NCI-H82 (cell line): ENCODE measurements around the gene STUM.

Source experiments
- DNase-seq: peaks from one replicate; lab custom pipeline; 2025; lab: John Stamatoyannopoulos, UW

Gene STUM

GRCh38 chr1:226560243-226560642 is 11.7 kb downstream of the STUM start:
- no peak for DNase-seq

GRCh38 chr1:226562989-226563388 is 14.4 kb downstream of the STUM start:
- no peak for DNase-seq

- no peak for DNase-seq
These were observed 15.1 kb downstream of the STUM start for GRCh38 chr1:226563666-226564065.

GRCh38 chr1:226565476-226565875 is 16.9 kb downstream of the STUM start:
- no peak for DNase-seq

- no peak for DNase-seq
These were observed 17.7 kb downstream of the STUM start for GRCh38 chr1:226566234-226566633.

- DNase-seq = no peak
These were observed 18.2 kb downstream of the STUM start for GRCh38 chr1:226566760-226567159.

- DNase-seq = peak; percentile 54
These were observed 19.7 kb downstream of the STUM start for GRCh38 chr1:226568077-226568831.

- no peak for DNase-seq
These were observed 20.6 kb downstream of the STUM start for GRCh38 chr1:226568975-226569741.

GRCh38 chr1:226569879-226570547 is 21.4 kb downstream of the STUM start:
- peak; percentile 88 for DNase-seq

GRCh38 chr1:226571893-226572292 is 23.3 kb downstream of the STUM start:
- DNase-seq = no peak

- no peak for DNase-seq
These were observed 23.8 kb downstream of the STUM start for GRCh38 chr1:226572325-226572726.

GRCh38 chr1:226574044-226574443 is 25.5 kb downstream of the STUM start:
- no peak for DNase-seq

- no peak for DNase-seq
These were observed 26.2 kb downstream of the STUM start for GRCh38 chr1:226574591-226575435.

- no peak for DNase-seq
These were observed 26.8 kb downstream of the STUM start for GRCh38 chr1:226575436-226575720.

- peak; percentile 30 for DNase-seq
These were observed 27.3 kb downstream of the STUM start for GRCh38 chr1:226575739-226576378.

- DNase-seq = no peak
These were observed 28.0 kb downstream of the STUM start for GRCh38 chr1:226576601-226577000.

GRCh38 chr1:226577401-226578180 is 29.0 kb downstream of the STUM start:
- no peak for DNase-seq

- DNase-seq = no peak
These were observed 30.5 kb downstream of the STUM start for GRCh38 chr1:226578946-226579578.

GRCh38 chr1:226579781-226580323 is 31.3 kb downstream of the STUM start:
- DNase-seq = no peak

GRCh38 chr1:226580625-226581270 is 32.2 kb downstream of the STUM start:
- no peak for DNase-seq
